ENCODE data around the gene LARP1B. TPM values are rescaled to one million over a fixed set of nuclear protein-coding genes. Genes with fewer than 3 reads are reported as not detected.

LARP1B gene
- total and polyA plus RNA-seq, 2 of the 8 experiments (the other 6 are each of a cell fraction or from before 2014, with no cell fraction given), result 10.6 to 47.0 TPM

Other genes with a start within 250 kb of the LARP1B start
- gene PLK4, start 180.4 kb upstream of the LARP1B start, total RNA-seq (2021; fragmentation: NEBNext Ultra II Directional; extraction: Animal tissue kit (Norgen Biotek cat#: 25700)), result 35.2 and 38.7 TPM in 2 replicates
- 12.5 and 23.3 TPM in 2 replicates for gene PLK4, start 180.4 kb upstream of the LARP1B start, polyA plus RNA-seq (2011; rRNA removed)
- 15.8 and 24.3 TPM in 2 replicates for gene MFSD8, start 96.1 kb upstream of the LARP1B start, total RNA-seq (2021; fragmentation: NEBNext Ultra II Directional; extraction: Animal tissue kit (Norgen Biotek cat#: 25700))
- gene MFSD8, start 96.1 kb upstream of the LARP1B start, polyA plus RNA-seq (2011; rRNA removed), result 7.1 and 9.2 TPM in 2 replicates
- 15.9 and 17.0 TPM in 2 replicates for gene ABHD18, start 95.9 kb upstream of the LARP1B start, total RNA-seq (2021; fragmentation: NEBNext Ultra II Directional; extraction: Animal tissue kit (Norgen Biotek cat#: 25700))
- 2.7 and 2.9 TPM in 2 replicates for gene ABHD18, start 95.9 kb upstream of the LARP1B start, polyA plus RNA-seq (2011; rRNA removed)
- 79.5 and 85.3 TPM in 2 replicates for gene PGRMC2, start 226.5 kb downstream of the LARP1B start, total RNA-seq (2021; fragmentation: NEBNext Ultra II Directional; extraction: Animal tissue kit (Norgen Biotek cat#: 25700))
- gene PGRMC2, start 226.5 kb downstream of the LARP1B start, polyA plus RNA-seq (2011; rRNA removed), result 5.9 and 9.5 TPM in 2 replicates

Measured in H1 (cell line).